K562 (cell line): ENCODE measurements around the gene VGF. TPM values are rescaled to one million over a fixed set of nuclear protein-coding genes. Genes with fewer than 3 reads are reported as not detected.
A peak's percentile ranks its signal among the peaks of the same experiment; 100 is the strongest.

Experiments
- ARHGAP35 ChIP-seq: fragments of 450-650 bp; IDR thresholded peaks from 2 replicates; pipeline ENCODE4 v1.6.1; 2018; ENCODE audit not compliant: partially characterized antibody
- ARID4B ChIP-seq: sonication (generic); formaldehyde crosslinking; IDR thresholded peaks from 2 replicates; pipeline ENCODE4 v1.8.0; 2022; ENCODE audit warnings: mild to moderate bottlenecking, missing genetic modification reagents
- BRD4 ChIP-seq: fragments of 200-600 bp; sonication (generic); IDR thresholded peaks from 2 replicates; pipeline ENCODE4 v1.6.1; 2017; ENCODE audit warnings: inconsistent platforms
- CCAR2 ChIP-seq: fragments of 200-400 bp; formaldehyde crosslinking; IDR thresholded peaks from 2 replicates; pipeline ENCODE4 v1.6.1; 2017; ENCODE audit warnings: mild to moderate bottlenecking, low read depth, low read length
- CEBPB ChIP-seq: fragments of 450-650 bp; IDR thresholded peaks from 2 replicates; pipeline ENCODE4 v1.6.1; 2016; ENCODE audit warnings: missing genetic modification characterization, missing compliant biosample characterization
- FOXK1 ChIP-seq: sonication (generic); formaldehyde crosslinking; IDR thresholded peaks from 2 replicates; pipeline ENCODE4 v1.8.0; 2022; ENCODE audit warnings: missing genetic modification reagents, mild to moderate bottlenecking, borderline replicate concordance
- HIVEP1 ChIP-seq: fragments of 250-450 bp; sonication (Bioruptor Pico); IDR thresholded peaks from 2 replicates; pipeline ENCODE4 v1.4.0; 2020; ENCODE audit warnings: mild to moderate bottlenecking
- IRF2 ChIP-seq: sonication (generic); formaldehyde crosslinking; IDR thresholded peaks from 2 replicates; pipeline ENCODE4 v1.8.1; 2022; ENCODE audit warnings: mild to moderate bottlenecking, missing genetic modification reagents
- IRF9 ChIP-seq: fragments of 450-650 bp; IDR thresholded peaks from 2 replicates; pipeline ENCODE4 v1.6.1; 2016; ENCODE audit warnings: missing biosample characterization, missing genetic modification characterization
- LARP7 ChIP-seq: fragments of 450-650 bp; IDR thresholded peaks from 2 replicates; pipeline ENCODE4 v1.6.1; 2016
- NCOA6 ChIP-seq: fragments of 450-650 bp; IDR thresholded peaks from 2 replicates; pipeline ENCODE4 v1.6.1; 2017; ENCODE audit warnings: mild to moderate bottlenecking
- POLR2H ChIP-seq: IDR thresholded peaks from 2 replicates; pipeline ENCODE4 v1.6.1; 2016; ENCODE audit warnings: missing genetic modification characterization, low read depth, mild to moderate bottlenecking, control low read depth, missing compliant biosample characterization, moderate library complexity
- RAD51 ChIP-seq: fragments of 450-650 bp; IDR thresholded peaks from 2 replicates; pipeline ENCODE4 v1.7.1; 2016; ENCODE audit warnings: low read depth, mild to moderate bottlenecking, borderline replicate concordance
- RB1 ChIP-seq: fragments of 450-650 bp; IDR thresholded peaks from 2 replicates; pipeline ENCODE4 v1.6.1; 2017; ENCODE audit warnings: low read depth, mild to moderate bottlenecking
- TEAD1 ChIP-seq, 2 experiments: fragments of 450-650 bp in 1 of 2; sonication (generic) in 1 of 2; formaldehyde crosslinking; IDR thresholded peaks; 2 replicates each; pipeline versions ENCODE4 v1.4.0 to v1.8.0; 2020 to 2022; ENCODE audit warnings: mild to moderate bottlenecking in 2 of 2, missing genetic modification reagents in 1 of 2
- ZNF121 ChIP-seq: sonication (generic); formaldehyde crosslinking; conservative IDR thresholded peaks from 2 replicates; pipeline ENCODE4 v1.8.0; 2022; ENCODE audit warnings: missing genetic modification reagents
- ZNF134 ChIP-seq: fragments of 250-450 bp; sonication (Bioruptor Pico); conservative IDR thresholded peaks from 2 replicates; pipeline ENCODE4 v1.4.0; 2020
- ZNF668 ChIP-seq: fragments of 250-450 bp; sonication (Bioruptor Pico); IDR thresholded peaks from 2 replicates; pipeline ENCODE4 v1.8.0; 2022; ENCODE audit warnings: mild to moderate bottlenecking, inconsistent platforms
- ZNF695 ChIP-seq: fragments of 450-650 bp; formaldehyde crosslinking; IDR thresholded peaks from 2 replicates; pipeline ENCODE4 v1.4.0; 2020; ENCODE audit warnings: mild to moderate bottlenecking, moderate library complexity
- polyA plus RNA-seq, 8 experiments: library from polyadenylated mRNA; depleted of rRNA in 4 of 8; stranded (reverse) in 5 of 8; unstranded in 3 of 8; fragments of >200 nt; fragmentation: Nextera tagmentation in 2 of 8; fragmentation: Illumina TruSeq in 1 of 8; extraction: Ambion mirVana in 2 of 8; extraction: Trizol in 1 of 8; gene quantifications; 2 replicates each; pipeline versions ENCODE4 v1.2.1 to v1.2.3, GENCODE V29; 2011 to 2014; ENCODE audit warnings: inconsistent platforms in 1 of 8, missing spikeins in 1 of 8
- total RNA-seq, 7 experiments: library from RNA; depleted of rRNA in 6 of 7; stranded (reverse); fragments of >200 nt in 6 of 7; fragmentation: Illumina TruSeq in 2 of 7; extraction: Trizol in 2 of 7; gene quantifications; 2 replicates each; pipeline versions ENCODE4 v1.2.1 to v1.2.3, GENCODE V29; 2011 to 2021; ENCODE audit warnings: low replicate concordance in 1 of 7
- TF ChIP-seq, protein P1 (sequence below): sonication (generic); formaldehyde crosslinking; IDR thresholded peaks from 2 replicates; pipeline ENCODE4 v1.8.0; 2023; ENCODE audit warnings: mild to moderate bottlenecking, missing genetic modification reagents

The VGF gene
- total and polyA plus RNA-seq, 9 of the 15 experiments (the other 6 are each of a cell fraction or from before 2014, with no cell fraction given), result 0.03 to 5.7 (median 0.34) TPM

- TF ChIP-seq RAD51 (peak; percentile 90), ARHGAP35 (no peak), ZNF121 (no peak), IRF2 (CRISPR knock-in tag) (no peak), IRF9 (no peak), RB1 (peak; percentile 63; the same call in 1 of the 2 replicates), ARID4B (no peak), ZNF134 (CRISPR knock-in tag) (no peak), FOXK1 (CRISPR knock-in tag) (no peak), LARP7 (0 out of 2 replicates have a peak, but pooled peaks have one; percentile 12), TEAD1 (CRISPR knock-in tag; IDR thresholded peaks at IDR 0.05) (peak; percentile 14 to 62; a peak in 1 of 4 replicates), NCOA6 (peak; percentile 51; the same call in 1 of the 2 replicates), ZNF695 (CRISPR knock-in tag) (no peak), ZNF668 (CRISPR knock-in tag) (no peak), POLR2H (tag) (no peak), CCAR2 (no peak), BRD4 (no peak), HIVEP1 (CRISPR knock-in tag) (no peak), CEBPB (tag) (no peak)
- TF ChIP-seq, protein P1, sequence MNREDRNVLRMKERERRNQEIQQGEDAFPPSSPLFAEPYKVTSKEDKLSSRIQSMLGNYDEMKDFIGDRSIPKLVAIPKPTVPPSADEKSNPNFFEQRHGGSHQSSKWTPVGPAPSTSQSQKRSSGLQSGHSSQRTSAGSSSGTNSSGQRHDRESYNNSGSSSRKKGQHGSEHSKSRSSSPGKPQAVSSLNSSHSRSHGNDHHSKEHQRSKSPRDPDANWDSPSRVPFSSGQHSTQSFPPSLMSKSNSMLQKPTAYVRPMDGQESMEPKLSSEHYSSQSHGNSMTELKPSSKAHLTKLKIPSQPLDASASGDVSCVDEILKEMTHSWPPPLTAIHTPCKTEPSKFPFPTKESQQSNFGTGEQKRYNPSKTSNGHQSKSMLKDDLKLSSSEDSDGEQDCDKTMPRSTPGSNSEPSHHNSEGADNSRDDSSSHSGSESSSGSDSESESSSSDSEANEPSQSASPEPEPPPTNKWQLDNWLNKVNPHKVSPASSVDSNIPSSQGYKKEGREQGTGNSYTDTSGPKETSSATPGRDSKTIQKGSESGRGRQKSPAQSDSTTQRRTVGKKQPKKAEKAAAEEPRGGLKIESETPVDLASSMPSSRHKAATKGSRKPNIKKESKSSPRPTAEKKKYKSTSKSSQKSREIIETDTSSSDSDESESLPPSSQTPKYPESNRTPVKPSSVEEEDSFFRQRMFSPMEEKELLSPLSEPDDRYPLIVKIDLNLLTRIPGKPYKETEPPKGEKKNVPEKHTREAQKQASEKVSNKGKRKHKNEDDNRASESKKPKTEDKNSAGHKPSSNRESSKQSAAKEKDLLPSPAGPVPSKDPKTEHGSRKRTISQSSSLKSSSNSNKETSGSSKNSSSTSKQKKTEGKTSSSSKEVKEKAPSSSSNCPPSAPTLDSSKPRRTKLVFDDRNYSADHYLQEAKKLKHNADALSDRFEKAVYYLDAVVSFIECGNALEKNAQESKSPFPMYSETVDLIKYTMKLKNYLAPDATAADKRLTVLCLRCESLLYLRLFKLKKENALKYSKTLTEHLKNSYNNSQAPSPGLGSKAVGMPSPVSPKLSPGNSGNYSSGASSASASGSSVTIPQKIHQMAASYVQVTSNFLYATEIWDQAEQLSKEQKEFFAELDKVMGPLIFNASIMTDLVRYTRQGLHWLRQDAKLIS (CRISPR knock-in tag), result 0 out of 2 replicates have a peak, but pooled peaks have one; percentile 63
These were observed 27.0 kb downstream of the VGF start (continued) for GRCh38 chr7:101138213-101138870.
